ENCODE data around the gene ROR1. TPM values are rescaled to one million over a fixed set of nuclear protein-coding genes. Genes with fewer than 3 reads are reported as not detected.

Gene ROR1
- 0.26 and 0.51 TPM in 2 replicates for total RNA-seq

- Histone ChIP-seq H3K36me3 (ENCODE audit: control insufficient read depth, insufficient read depth, low read length) (no peaks in the 10 kb centered on the region), H3K4me3 (ENCODE audit: low read depth, low read length) (peak within 1 kb of the TSS; percentile 58), H3K27me3 (ENCODE audit: control insufficient read depth, insufficient read depth, low read length) (no peaks in the 10 kb centered on the region)
- DNase-seq (ENCODE audit: low read depth): peak; percentile 56
- no peak for FAIRE-seq
- peak; percentile 81 for TF ChIP-seq CTCF (IDR thresholded peaks at IDR 0.05; ENCODE audit: insufficient read depth, low read length, severe bottlenecking)
These were observed at the start of gene ROR1 for GRCh38 chr1:63773815-63774616. ROR1 (plus strand) TSS chr1:63774017.

GRCh38 chr1:63724375-63724899 is 49.4 kb upstream of the ROR1 start:
- no peak for DNase-seq (ENCODE audit: low read depth)
- no peak for TF ChIP-seq CTCF (IDR thresholded peaks at IDR 0.05; ENCODE audit: insufficient read depth, low read length, severe bottlenecking)
- H3K36me3 ChIP-seq (ENCODE audit: control insufficient read depth, insufficient read depth, low read length): no peaks in the 10 kb centered on the region
- H3K27me3 ChIP-seq (ENCODE audit: control insufficient read depth, insufficient read depth, low read length): no peaks in the 10 kb centered on the region
- no peak for FAIRE-seq
- no peak overlapping the region for H3K4me3 ChIP-seq (ENCODE audit: low read depth, low read length)

GRCh38 chr1:63728611-63729226 is 45.1 kb upstream of the ROR1 start:
- no peak for TF ChIP-seq CTCF (IDR thresholded peaks at IDR 0.05; ENCODE audit: insufficient read depth, low read length, severe bottlenecking)
- no peak for DNase-seq (ENCODE audit: low read depth)
- Histone ChIP-seq H3K36me3 (ENCODE audit: control insufficient read depth, insufficient read depth, low read length) (no peaks in the 10 kb centered on the region), H3K27me3 (ENCODE audit: control insufficient read depth, insufficient read depth, low read length) (no peaks in the 10 kb centered on the region), H3K4me3 (ENCODE audit: low read depth, low read length) (no peak overlapping the region)
- FAIRE-seq: no peak

- no peak for DNase-seq (ENCODE audit: low read depth)
- no peak for FAIRE-seq
- Histone ChIP-seq H3K27me3 (ENCODE audit: control insufficient read depth, insufficient read depth, low read length) (no peaks in the 10 kb centered on the region), H3K36me3 (ENCODE audit: control insufficient read depth, insufficient read depth, low read length) (no peaks in the 10 kb centered on the region), H3K4me3 (ENCODE audit: low read depth, low read length) (no peak overlapping the region)
- TF ChIP-seq CTCF (IDR thresholded peaks at IDR 0.05; ENCODE audit: insufficient read depth, low read length, severe bottlenecking): no peak
These were observed 44.6 kb upstream of the ROR1 start for GRCh38 chr1:63729227-63729620.

GRCh38 chr1:63730211-63730610 is 43.6 kb upstream of the ROR1 start:
- H3K36me3 ChIP-seq (ENCODE audit: control insufficient read depth, insufficient read depth, low read length): no peaks in the 10 kb centered on the region
- H3K4me3 ChIP-seq (ENCODE audit: low read depth, low read length): no peak overlapping the region
- TF ChIP-seq CTCF (IDR thresholded peaks at IDR 0.05; ENCODE audit: insufficient read depth, low read length, severe bottlenecking): no peak
- FAIRE-seq (no peak), DNase-seq (ENCODE audit: low read depth) (no peak)
- no peaks in the 10 kb centered on the region for H3K27me3 ChIP-seq (ENCODE audit: control insufficient read depth, insufficient read depth, low read length)
